Tibial artery (tissue), 4 donors: ENCODE results near the gene FASTK.

Source experiments
- DNase-seq, 2 donors: peaks; one replicate each; pipeline ENCODE4 v3.0.0-alpha.2; 2019
- H3K27ac ChIP-seq, 2 donors: fragments of 200-600 bp; sonication (generic) in 1 of 2; 1 replicate in 1 of 2; 2 replicates in 1 of 2; pipeline ENCODE4 v1.5.1; 2018 to 2019; ENCODE audit warnings: mild to moderate bottlenecking in 1 of 2
- H3K27me3 ChIP-seq, 2 donors: fragments of 200-600 bp; sonication (generic) in 1 of 2; one replicate each; pipeline versions ENCODE4 v1.5.1 to v1.6.0; 2016 to 2019
- H3K36me3 ChIP-seq, 3 donors: fragments of 200-600 bp; sonication (generic) in 2 of 3; one replicate each; pipeline ENCODE4 v1.5.1; 2016 to 2019; ENCODE audit warnings: mild to moderate bottlenecking in 2 of 3
- H3K4me1 ChIP-seq, 4 donors: fragments of 200-600 bp; sonication (generic) in 2 of 4; 1 replicate in 3 of 4; 2 replicates in 1 of 4; pipeline ENCODE4 v1.5.1; 2016 to 2019
- H3K4me3 ChIP-seq, 2 donors: fragments of 200-600 bp; sonication (generic) in 1 of 2; 1 replicate in 1 of 2; 2 replicates in 1 of 2; pipeline ENCODE4 v1.5.1; 2018 to 2019; ENCODE audit warnings: mild to moderate bottlenecking in 2 of 2
- H3K9me3 ChIP-seq, 3 donors: fragments of 200-600 bp; sonication (generic) in 1 of 3; one replicate each; pipeline ENCODE4 v1.5.1; 2016 to 2019
- CTCF ChIP-seq, 2 experiments: fragments of 200-600 bp in 1 of 2; fragments of 450-650 bp in 1 of 2; IDR thresholded peaks; one replicate each; pipeline ENCODE4 v1.5.1; 2017 to 2019; ENCODE audit warnings: antibody characterized with exemption in 2 of 2, mild to moderate bottlenecking in 1 of 2, moderate library complexity in 1 of 2
- intact Hi-C: fragments of 100-400 bp; cut with DNase I; formaldehyde crosslinking; loops from one replicate; pipeline ENCODE4 v1.15.0; 2023; ENCODE audit warnings: low total_unique reads

The FASTK gene

GRCh38 chr7:151048911-151049463, 31.6 kb downstream of the FASTK start:
- H3K27me3 ChIP-seq = peaks cover 0 to 20% of the 10 kb centered on the region in 2 donors

GRCh38 chr7:151047976-151048815, 32.4 kb downstream of the FASTK start, which contains the start of gene ASIC3:
Gene ASIC3, plus strand, starts transcription at chr7:151048531. Its CDS starts 355 bp downstream, at chr7:151048886.
- H3K27me3 ChIP-seq = peaks cover 0 to 20% of the 10 kb centered on the region in 2 donors

More at GRCh38 chr7:151048911-151049463, 31.6 kb downstream of the FASTK start:
- TF ChIP-seq CTCF (IDR thresholded peaks at IDR 0.05) = no peak
- Histone ChIP-seq H3K4me3 (no peak overlapping the region), H3K36me3 (peaks cover 0 to 33% (median 6%) of the 10 kb centered on the region in 3 donors), H3K9me3 (no peaks in the 10 kb centered on the region), H3K27ac (no peak overlapping the region), H3K4me1 (peaks cover 0 to 16% (median 8%) of the 10 kb centered on the region in 4 donors)
- intact Hi-C loops = no loop called here
- no peak for DNase-seq

GRCh38 chr7:151046603-151047573, 33.7 kb downstream of the FASTK start:
- peaks cover 0 to 42% (median 10%) of the 10 kb centered on the region in 3 donors for H3K36me3 ChIP-seq
- H3K27me3 ChIP-seq = peaks cover 0 to 20% of the 10 kb centered on the region in 2 donors
- DNase-seq = no peak
- no peak for TF ChIP-seq CTCF (IDR thresholded peaks at IDR 0.05)
- peaks cover 0 to 16% (median 8%) of the 10 kb centered on the region in 4 donors for H3K4me1 ChIP-seq
- intact Hi-C loops = no loop called here
- no peak overlapping the region for H3K4me3 ChIP-seq
- H3K27ac ChIP-seq = no peak overlapping the region
- no peaks in the 10 kb centered on the region for H3K9me3 ChIP-seq

More at GRCh38 chr7:151047976-151048815, 32.4 kb downstream of the FASTK start, which contains the start of gene ASIC3:
- no peaks in the 10 kb centered on the region for H3K9me3 ChIP-seq
- H3K27ac ChIP-seq = no peak within 1 kb of the TSS
- no peak within 1 kb of the TSS for H3K4me3 ChIP-seq
- DNase-seq = no peak
- peaks cover 0 to 16% (median 8%) of the 10 kb centered on the region in 4 donors for H3K4me1 ChIP-seq
- intact Hi-C loops = no loop called here
- no peak for TF ChIP-seq CTCF (IDR thresholded peaks at IDR 0.05)
- peaks cover 0 to 31% (median 8%) of the 10 kb centered on the region in 3 donors for H3K36me3 ChIP-seq

- intact Hi-C loops = no loop called here
- DNase-seq = no peak
These were observed 34.6 kb downstream of the FASTK start for GRCh38 chr7:151045967-151046366.

More at GRCh38 chr7:151045967-151046366, 34.6 kb downstream of the FASTK start:
- no peak overlapping the region for H3K27ac ChIP-seq
- H3K9me3 ChIP-seq = no peaks in the 10 kb centered on the region
- peaks cover 0 to 20% of the 10 kb centered on the region in 2 donors for H3K27me3 ChIP-seq
- H3K4me1 ChIP-seq = peaks cover 0 to 12% (median 5%) of the 10 kb centered on the region in 4 donors
- no peak overlapping the region for H3K4me3 ChIP-seq
- H3K36me3 ChIP-seq = peaks cover 0 to 51% (median 10%) of the 10 kb centered on the region in 3 donors
- no peak for TF ChIP-seq CTCF (IDR thresholded peaks at IDR 0.05)
